Muscle of leg (tissue), 11 donors: ENCODE results near the gene PSME2. TPM values are rescaled to one million over a fixed set of nuclear protein-coding genes. Genes with fewer than 3 reads are reported as not detected.
"Not testable (repeated sequence)": the region's sequence is repeated elsewhere in the genome, so short reads cannot be mapped to it uniquely, and the experiment has no call there.

Source experiments
- DNase-seq: peaks from one replicate; pipeline ENCODE4 v3.0.0; 2013
- H3K27ac ChIP-seq: one replicate; pipeline ENCODE4 v1.5.1; 2013; ENCODE audit warnings: mild to moderate bottlenecking, low read length, control low read depth
- H3K27me3 ChIP-seq: one replicate; pipeline ENCODE4 v1.6.1; 2013; ENCODE audit warnings: low read length; ENCODE audit not compliant: control insufficient read depth, insufficient read depth
- H3K36me3 ChIP-seq: one replicate; pipeline ENCODE4 v1.6.1; 2013; ENCODE audit warnings: low read length; ENCODE audit not compliant: control insufficient read depth, insufficient read depth
- H3K4me1 ChIP-seq: one replicate; pipeline ENCODE4 v1.6.1; 2013; ENCODE audit warnings: low read length; ENCODE audit not compliant: control insufficient read depth, insufficient read depth
- H3K4me3 ChIP-seq: one replicate; pipeline ENCODE4 v1.5.1; 2013; ENCODE audit warnings: low read length, control low read depth
- H3K9me3 ChIP-seq: replicated peaks from 2 replicates; pipeline ENCODE4 v1.6.1; 2013; ENCODE audit warnings: low read depth, low read length; ENCODE audit not compliant: control insufficient read depth
- WGBS: methylation state at CpG from one replicate; pipeline ENCODE4 v1.1.5; 2013; ENCODE audit warnings: missing lambda C conversion rate; ENCODE audit not compliant: insufficient coverage; 5-methylcytosine and 5-hydroxymethylcytosine counted together
- polyA plus RNA-seq, 8 donors: library from polyadenylated mRNA; unstranded; fragments of 120-200 nt; gene quantifications; one replicate each; pipeline versions ENCODE4 v1.2.1 to v1.2.3, GENCODE V29; 2013; ENCODE audit warnings: inconsistent platforms in 1 of 8, low replicate concordance in 1 of 8; ENCODE audit not compliant: insufficient read length in 8 of 8, insufficient read depth in 1 of 8
- total RNA-seq: library from RNA; stranded (reverse); fragments of 120-200 nt; gene quantifications from one replicate; pipeline ENCODE4 v1.2.4, GENCODE V29; 2013

PSME2 gene
- total and polyA plus RNA-seq, 9 donors, result 82.8 to 100 (median 94.6) TPM

DNA sequence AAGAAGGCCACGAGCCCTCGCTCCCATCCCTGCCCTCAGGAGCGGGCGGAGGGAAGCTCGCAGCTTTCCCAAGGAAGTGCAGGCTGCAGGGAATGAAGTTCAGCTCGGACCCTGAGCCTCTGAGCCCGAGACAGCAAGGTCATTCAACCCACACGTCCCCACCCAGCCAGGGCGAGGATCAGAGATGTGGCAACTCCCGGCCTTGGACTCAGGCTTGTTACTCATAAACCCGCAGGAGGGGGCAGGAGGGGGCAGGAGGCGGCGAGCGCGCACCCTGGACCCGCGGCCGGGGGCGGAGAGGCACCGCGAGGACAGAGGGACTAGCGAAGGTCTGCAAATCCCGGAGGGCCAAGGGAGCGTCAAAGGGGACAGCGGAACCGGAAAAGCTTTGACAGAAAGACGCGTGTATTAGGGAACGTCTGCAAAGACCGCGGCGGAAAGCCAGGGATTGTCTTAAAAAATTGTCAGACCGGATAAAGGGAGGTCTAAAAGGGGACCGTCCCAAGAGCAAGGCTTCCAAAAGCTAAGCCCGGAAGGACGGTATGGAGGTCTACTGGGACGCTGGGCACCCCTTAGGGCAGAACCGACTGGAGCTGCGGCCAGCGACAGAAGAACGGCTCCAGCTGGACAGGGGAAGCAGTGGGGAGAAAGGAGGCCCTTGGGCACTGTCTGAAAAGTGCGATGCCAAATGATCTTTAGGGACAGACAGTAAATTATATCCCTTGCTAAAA is 32.4 kb downstream of the PSME2 start:
- H3K27ac ChIP-seq, result peak overlapping the region; percentile 99
- no peaks in the 10 kb centered on the region for H3K27me3 ChIP-seq
- H3K36me3 ChIP-seq, result peaks cover 30% of the 10 kb centered on the region
- H3K4me1 ChIP-seq, result peaks cover 20% of the 10 kb centered on the region
- under 1% methylated on average over 41 of the region's 42 CpGs for WGBS
- peak; percentile 95 for DNase-seq
- peak overlapping the region; percentile 79 for H3K4me3 ChIP-seq
- no peaks in the 10 kb centered on the region for H3K9me3 ChIP-seq

DNA sequence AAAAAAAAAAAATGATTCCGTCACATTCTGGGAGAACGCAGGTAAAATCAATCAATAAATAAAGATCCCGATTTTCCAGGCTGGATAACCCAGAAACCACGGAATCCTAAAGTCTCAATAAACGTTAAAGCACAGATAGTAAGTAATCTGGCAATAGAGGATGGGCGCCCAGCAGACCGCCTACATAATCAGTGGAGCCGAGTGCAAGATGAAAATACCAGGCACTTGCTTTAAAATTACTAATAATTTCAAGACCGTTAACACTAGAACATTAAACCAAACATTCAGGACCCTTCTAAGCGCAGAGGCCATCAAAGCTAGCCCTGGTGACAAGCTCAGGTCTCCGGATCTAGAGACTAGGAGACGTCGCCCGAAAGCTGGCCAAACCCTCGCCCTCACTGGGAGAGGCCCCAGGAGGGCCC is 33.0 kb downstream of the PSME2 start:
- Histone ChIP-seq H3K4me1 (peaks cover 23% of the 10 kb centered on the region), H3K27ac (peak overlapping the region; percentile 99), H3K36me3 (peaks cover 24% of the 10 kb centered on the region), H3K4me3 (peak overlapping the region; percentile 79), H3K27me3 (no peaks in the 10 kb centered on the region), H3K9me3 (no peaks in the 10 kb centered on the region)
- no peak for DNase-seq
- WGBS, result 7% methylated on average over 8 of the region's 15 CpGs

DNA sequence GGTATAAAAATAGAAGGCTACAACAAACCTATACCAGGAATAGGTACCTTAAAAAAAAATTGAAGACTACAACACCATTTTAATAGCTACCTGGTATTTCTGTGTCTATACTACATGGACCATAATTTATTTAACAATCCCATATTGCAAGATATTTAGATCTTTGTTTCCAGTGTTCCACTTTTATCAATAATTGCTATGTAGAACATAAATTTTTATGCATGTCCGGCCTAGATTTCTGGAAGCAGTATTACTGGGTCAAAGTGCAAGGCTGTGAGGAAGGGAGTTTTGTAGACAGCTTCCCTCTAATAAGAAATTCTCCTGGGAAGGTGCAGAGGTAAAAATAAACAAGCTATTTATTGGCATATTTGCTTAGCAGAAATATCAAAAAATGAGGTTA is 35.9 kb downstream of the PSME2 start:
- no CpG with 5 or more reads among the region's 1 CpG for WGBS
- Histone ChIP-seq H3K36me3 (no peaks in the 10 kb centered on the region), H3K27ac (no peak overlapping the region), H3K4me3 (no peak overlapping the region), H3K27me3 (no peaks in the 10 kb centered on the region), H3K4me1 (peaks cover 14% of the 10 kb centered on the region), H3K9me3 (no peaks in the 10 kb centered on the region)
- no peak for DNase-seq

DNA sequence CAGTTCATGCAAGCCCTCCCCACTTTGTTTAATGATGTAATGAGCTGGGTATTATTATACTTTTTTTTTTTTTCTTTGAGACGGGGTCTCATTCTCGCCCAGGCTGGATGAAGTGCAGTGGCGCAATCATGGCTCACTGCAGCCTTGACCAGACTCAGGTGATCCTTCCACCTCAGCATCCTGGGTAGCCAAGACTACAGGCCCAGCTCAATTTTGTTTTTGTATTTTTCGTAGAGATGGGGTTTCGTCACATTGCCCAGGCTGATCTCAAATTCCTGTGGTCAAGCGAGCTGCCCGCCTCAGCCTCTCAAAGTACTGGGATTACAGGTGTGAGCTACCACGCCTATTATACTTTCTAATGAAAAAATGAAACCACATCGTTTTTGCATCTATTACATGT is 36.4 kb downstream of the PSME2 start:
- peaks cover 11% of the 10 kb centered on the region for H3K4me1 ChIP-seq
- no peaks in the 10 kb centered on the region for H3K36me3 ChIP-seq
- H3K4me3 ChIP-seq, result no peak overlapping the region
- no peaks in the 10 kb centered on the region for H3K27me3 ChIP-seq
- DNase-seq, result no peak
- WGBS, result 87% methylated on average over 3 of the region's 9 CpGs
- H3K27ac ChIP-seq, result no peak overlapping the region
- H3K9me3 ChIP-seq, result no peaks in the 10 kb centered on the region

DNA sequence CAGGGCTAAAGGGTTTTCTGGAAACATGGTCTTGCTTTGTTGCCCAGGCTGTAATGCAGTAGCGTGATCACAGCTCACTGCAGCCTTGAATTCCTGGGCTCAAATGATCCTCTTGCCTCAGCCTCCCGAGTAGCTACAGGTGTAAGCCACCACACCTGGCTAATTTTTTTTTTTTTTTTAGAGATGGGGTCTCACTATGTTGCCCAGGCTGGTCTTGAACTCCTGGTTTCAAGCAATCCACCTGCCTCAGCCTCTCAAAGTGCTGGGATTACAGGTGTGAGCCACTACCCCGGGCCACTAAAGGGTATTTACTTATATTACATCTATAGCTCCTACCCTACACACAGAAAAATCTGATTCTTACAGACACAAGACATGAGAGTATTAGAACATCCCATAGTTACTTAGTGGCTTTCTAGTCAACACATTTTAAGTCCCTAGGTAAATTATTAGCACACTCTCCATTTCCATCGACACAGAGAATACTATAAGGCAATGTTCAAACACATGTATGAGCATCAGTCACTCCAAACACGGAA is 38.0 kb downstream of the PSME2 start:
- Histone ChIP-seq H3K36me3 (peaks cover 4% of the 10 kb centered on the region), H3K4me3 (no peak overlapping the region), H3K27ac (peak overlapping the region; percentile 3), H3K27me3 (no peaks in the 10 kb centered on the region), H3K9me3 (no peaks in the 10 kb centered on the region), H3K4me1 (peaks cover 4% of the 10 kb centered on the region)
- DNase-seq, result no peak
- WGBS, result 100% methylated on average over 1 of the region's 5 CpGs

DNA sequence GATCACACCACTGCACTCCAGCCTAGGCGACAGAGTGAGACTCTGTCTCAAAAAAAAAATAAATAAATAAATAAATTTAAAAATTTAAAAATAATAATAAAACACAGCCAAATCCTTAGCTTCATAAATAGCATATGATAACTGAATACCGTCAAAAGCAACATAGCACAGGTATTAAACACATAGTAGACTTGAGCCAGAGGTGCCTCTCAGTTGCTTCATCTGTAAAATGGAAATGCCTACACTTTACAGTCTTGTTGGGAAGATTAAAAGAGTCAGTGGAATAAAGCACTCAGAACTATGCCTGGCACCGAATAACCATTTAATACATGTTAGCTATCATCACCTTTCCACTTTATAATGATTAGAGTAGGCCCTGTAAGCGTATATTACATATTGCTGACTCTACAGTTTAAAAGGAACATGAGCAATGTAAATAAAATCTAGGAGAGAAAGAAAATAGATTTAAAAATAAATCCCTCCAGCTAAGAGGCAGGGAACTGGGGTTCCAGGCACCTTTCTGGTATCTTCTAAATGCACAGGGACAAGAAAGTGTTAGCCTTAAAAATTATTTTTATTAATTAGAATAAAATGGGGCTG is 39.6 kb downstream of the PSME2 start:
- Histone ChIP-seq H3K27ac (no peak overlapping the region), H3K9me3 (no peaks in the 10 kb centered on the region), H3K4me3 (no peak overlapping the region), H3K4me1 (peaks cover 3% of the 10 kb centered on the region), H3K27me3 (no peaks in the 10 kb centered on the region), H3K36me3 (peaks cover 7% of the 10 kb centered on the region)
- WGBS, result no CpG with 5 or more reads among the region's 4 CpGs
- no peak for DNase-seq

DNA sequence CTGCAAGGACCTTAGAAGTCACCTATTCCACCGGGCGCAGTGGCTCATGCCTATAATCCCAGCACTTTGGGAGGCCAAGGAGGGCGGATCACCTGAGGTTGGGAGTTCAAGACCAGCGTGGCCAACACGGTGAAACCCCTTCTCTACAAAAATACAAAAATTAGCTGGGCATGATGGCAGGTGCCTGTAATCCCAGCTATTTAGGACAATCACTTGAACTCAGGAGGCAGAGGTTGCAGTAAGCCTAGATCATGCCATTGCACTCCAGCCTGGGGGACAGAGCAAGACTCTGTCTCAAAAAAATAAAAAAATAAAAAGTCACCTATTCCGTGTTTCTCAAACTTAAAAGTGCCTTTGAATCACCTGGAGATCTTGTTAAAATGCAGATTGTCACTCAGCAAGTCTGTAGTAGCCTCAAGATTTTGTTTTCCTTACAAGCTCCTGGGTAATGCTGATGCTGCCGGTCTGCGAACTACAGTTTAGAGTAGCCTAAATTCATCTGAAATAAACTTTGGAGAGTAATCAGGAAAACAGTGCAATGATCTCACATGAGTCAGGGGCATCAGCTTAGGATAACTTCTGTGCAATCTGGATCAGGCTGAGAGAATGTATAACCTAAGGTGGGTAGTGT is 40.7 kb downstream of the PSME2 start:
- H3K9me3 ChIP-seq, H3K4me1 ChIP-seq, H3K4me3 ChIP-seq, H3K27ac ChIP-seq, H3K36me3 ChIP-seq, H3K27me3 ChIP-seq, DNase-seq: not testable (repeated sequence)
- WGBS, result 90% methylated on average over 6 of the region's 8 CpGs

DNA sequence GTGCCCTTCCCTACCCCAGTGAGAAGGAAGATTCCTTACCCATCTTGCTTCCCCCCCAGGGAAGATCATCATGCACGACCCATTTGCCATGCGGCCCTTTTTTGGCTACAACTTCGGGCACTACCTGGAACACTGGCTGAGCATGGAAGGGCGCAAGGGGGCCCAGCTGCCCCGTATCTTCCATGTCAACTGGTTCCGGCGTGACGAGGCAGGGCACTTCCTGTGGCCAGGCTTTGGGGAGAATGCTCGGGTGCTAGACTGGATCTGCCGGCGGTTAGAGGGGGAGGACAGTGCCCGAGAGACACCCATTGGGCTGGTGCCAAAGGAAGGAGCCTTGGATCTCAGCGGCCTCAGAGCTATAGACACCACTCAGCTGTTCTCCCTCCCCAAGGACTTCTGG is 43.0 kb downstream of the PSME2 start:
- no peaks in the 10 kb centered on the region for H3K4me1 ChIP-seq
- whole genome bisulfite sequencing, result 96% methylated on average over 8 of the region's 13 CpGs
- no peaks in the 10 kb centered on the region for H3K27me3 ChIP-seq
- H3K4me3 ChIP-seq, result no peak overlapping the region
- H3K27ac ChIP-seq, result no peak overlapping the region
- H3K36me3 ChIP-seq, result peaks cover 15% of the 10 kb centered on the region
- DNase-seq, result no peak
- H3K9me3 ChIP-seq, result no peaks in the 10 kb centered on the region

DNA sequence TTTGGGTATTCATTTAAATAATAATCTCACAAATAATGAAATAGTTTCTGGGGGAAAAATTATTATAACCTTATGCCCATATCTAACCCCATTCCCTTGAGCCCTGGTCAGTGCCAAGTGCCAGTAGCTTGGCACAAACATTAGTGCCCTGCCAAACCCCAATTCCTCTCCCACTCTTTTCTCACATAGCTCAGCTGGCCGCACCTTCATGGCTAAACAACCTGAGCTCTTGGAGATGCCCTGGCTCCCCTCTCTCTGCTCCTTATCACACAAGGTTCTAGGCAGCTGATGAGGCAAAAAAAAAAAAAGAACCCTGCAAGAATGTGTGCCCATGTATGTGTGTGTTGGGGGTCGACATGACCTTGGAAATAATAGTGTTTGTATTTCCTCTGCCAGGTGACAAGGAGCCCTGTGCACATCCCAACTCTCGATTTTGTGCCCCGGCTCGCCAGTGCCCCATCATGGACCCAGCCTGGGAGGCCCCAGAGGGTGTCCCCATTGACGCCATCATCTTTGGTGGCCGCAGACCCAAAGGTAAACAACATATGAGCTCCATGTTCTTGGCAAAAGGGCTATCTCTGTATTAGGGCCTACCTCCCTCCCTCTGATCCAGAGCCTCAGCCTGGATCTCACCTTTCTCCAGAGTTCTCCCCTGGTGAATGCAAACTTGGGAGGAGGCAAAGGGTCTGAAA is 43.9 kb downstream of the PSME2 start:
- no peak overlapping the region for H3K27ac ChIP-seq
- H3K27me3 ChIP-seq, result no peaks in the 10 kb centered on the region
- H3K4me1 ChIP-seq, result no peaks in the 10 kb centered on the region
- no peak overlapping the region for H3K4me3 ChIP-seq
- peaks cover 15% of the 10 kb centered on the region for H3K36me3 ChIP-seq
- 95% methylated on average over 5 of the region's 7 CpGs for WGBS
- no peaks in the 10 kb centered on the region for H3K9me3 ChIP-seq
- DNase-seq, result no peak

DNA sequence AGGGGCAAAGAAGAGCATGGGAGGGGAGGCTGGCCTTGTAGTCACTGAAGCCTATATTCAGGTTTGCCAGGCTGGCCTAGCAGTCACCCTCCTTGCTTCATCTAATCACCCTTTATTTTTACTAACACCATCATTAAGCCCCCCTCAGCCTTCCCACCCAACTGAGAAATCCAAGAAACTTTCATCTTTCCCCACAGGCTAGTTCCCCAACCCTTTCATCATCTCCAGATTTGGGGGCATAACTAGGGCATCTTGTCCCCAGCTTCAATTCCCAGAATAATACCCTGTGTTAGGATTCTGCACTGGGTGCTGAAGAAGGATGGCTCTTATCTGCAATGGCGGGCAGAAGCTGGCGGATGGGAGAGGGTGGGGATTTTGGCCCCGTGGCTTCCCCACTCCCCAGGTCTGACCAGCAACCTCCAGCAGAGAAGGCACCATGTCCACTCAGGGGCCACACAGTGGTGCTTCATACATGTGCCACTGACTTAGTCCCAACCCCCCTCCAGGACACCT is 45.4 kb downstream of the PSME2 start:
- Histone ChIP-seq H3K9me3 (no peaks in the 10 kb centered on the region), H3K27ac (no peak overlapping the region), H3K27me3 (no peaks in the 10 kb centered on the region), H3K36me3 (peaks cover 15% of the 10 kb centered on the region), H3K4me3 (no peak overlapping the region), H3K4me1 (no peaks in the 10 kb centered on the region)
- no peak for DNase-seq
- WGBS, result 40% methylated on average over 1 of the region's 3 CpGs
